ENCODE data around the gene GGA2.

GRCh38 chr16:23511731-23512130 is 1.4 kb upstream of the GGA2 start:
- TF ChIP-seq CTCF (IDR thresholded peaks at IDR 0.05; ENCODE audit: low read depth, low read length) = no peak
- TF ChIP-seq POLR2A (IDR thresholded peaks at IDR 0.05; ENCODE audit: extremely low read depth, insufficient read length) = no peak
- TF ChIP-seq MYC (IDR thresholded peaks at IDR 0.05; ENCODE audit: low read depth, low read length) = no peak
- no peak for TF ChIP-seq MAX (IDR thresholded peaks at IDR 0.05; ENCODE audit: low read depth, low read length)

Data from NB4 (cell line).